Activated T-helper 1 cell treated with Interleukin-2 at 50 U/mL for 16 hours (primary cell): ENCODE data around the gene PKDREJ.

ENCODE experiments used
- DNase-seq: peaks from one replicate; pipeline ENCODE4 v3.0.0-alpha.2; 2020; ENCODE audit warnings: low read depth

PKDREJ gene

GRCh38 chr22:46290121-46290842 lies 27.1 kb upstream of the PKDREJ start:
- DNase-seq = no peak

GRCh38 chr22:46289244-46289891 lies 26.2 kb upstream of the PKDREJ start:
- no peak for DNase-seq

- DNase-seq = no peak
Observed at GRCh38 chr22:46288846-46289243, 25.7 kb upstream of the PKDREJ start.

- no peak for DNase-seq
Observed at GRCh38 chr22:46287873-46288751, 25.0 kb upstream of the PKDREJ start.

- DNase-seq = no peak
Observed at GRCh38 chr22:46286941-46287872, 24.1 kb upstream of the PKDREJ start.

- DNase-seq = no peak
Observed at GRCh38 chr22:46286006-46286405, 22.9 kb upstream of the PKDREJ start.

DNA sequence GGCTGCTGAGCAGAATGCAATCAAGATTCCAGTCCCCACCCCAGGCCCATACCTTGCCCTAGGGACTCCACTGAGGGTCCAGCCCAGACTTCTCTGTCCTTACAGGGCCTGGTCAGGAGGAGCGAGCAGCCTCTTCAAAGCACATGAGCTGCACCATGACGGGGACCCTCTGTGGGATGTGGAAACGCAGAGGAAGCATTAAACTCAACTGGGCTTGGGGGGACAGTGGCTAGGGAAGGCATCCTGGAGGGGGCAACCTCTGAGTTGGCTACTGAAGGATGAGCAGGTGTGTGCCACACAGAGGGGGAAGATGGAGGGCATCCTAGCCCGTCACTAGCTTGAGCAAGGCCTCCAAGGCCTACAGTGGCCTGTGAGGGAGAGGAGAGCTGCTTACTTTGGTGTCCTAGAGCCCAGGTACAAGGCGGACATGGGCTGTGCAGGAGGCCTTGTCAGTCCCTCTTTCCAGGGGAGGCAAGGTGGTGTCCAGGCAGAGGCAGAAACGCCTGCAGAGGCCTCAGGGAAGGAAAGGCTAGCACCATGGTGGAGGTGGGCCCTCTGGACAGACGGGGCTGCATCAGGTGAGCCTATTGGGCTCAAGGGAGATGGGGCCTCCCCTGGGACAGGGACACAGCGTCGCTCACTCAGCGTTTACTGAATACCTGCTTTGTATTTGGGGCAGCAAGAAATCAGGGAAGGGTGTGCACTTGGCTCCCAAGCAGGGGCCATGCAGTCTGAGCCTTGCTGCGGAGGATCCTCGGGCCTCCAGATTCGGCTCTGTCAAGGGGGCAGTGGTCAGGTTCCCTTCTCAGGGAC lies 18.9 kb upstream of the PKDREJ start:
- no peak for DNase-seq

DNA sequence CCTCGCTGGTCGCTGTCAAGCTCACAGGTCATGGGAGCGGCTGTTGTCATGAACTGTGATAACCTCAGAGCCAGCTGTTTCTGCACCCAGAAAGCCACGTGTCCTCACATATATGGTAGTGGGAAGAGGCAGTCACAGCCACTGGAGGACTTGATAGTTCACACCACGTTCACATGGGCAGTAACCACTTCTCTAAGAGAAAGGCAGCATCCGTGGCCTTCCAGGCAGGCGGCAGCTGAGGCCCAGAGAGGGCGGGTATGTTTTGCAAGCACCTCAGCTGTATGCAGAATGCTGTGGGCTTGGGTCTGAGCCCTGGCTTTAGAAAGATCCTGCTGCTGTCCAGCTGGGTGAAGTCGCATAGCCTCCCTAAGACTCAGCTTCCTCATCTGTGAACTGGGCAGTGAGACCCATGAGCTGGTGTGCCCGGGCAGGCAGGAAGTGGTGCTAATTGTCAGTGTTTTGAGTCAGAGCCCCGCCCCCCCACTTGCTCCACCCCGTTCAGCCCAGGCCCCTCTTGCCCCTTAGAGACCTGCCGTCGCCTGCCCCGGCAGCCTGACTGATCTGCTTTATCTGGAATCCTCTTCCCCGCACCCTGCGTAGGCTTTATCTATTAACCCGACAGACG lies 18.0 kb upstream of the PKDREJ start:
- DNase-seq = no peak

DNA sequence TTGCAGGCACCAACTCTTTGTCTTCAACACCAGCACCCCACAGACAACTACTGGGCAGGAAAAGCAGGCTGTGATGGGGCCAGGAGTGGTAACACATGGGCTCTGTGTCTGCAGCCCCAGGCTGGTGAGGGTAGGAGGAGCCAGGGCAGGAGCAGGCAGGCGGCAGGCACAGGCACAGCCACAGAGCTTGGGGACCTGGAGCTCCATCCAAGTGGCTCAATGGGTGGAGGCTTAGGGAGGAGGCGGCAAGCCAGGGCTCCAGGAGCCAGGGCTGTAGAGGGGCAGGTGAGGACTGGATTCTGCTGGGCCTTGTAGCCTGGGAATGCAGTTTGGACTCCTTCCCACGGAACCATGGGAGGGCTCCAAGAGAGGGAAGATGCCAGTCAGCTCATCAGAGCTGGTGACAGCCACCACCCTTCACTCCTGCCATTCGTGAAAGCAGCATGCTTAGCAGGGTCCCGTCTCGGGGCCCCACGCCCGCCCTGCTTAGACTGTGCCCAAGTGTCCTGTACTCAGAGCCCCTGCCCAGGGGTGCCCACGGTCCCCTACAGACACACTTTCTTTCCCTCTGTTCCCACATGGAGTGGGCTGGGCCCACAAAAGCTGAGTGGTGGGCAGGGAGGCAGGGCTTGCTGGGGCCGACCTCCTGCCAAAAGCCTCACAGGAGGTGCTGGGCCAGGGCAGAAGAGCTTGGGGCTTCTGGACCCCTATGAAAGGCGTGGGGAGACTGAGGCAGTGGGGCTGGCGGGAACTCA lies 17.1 kb upstream of the PKDREJ start:
- no peak for DNase-seq

DNA sequence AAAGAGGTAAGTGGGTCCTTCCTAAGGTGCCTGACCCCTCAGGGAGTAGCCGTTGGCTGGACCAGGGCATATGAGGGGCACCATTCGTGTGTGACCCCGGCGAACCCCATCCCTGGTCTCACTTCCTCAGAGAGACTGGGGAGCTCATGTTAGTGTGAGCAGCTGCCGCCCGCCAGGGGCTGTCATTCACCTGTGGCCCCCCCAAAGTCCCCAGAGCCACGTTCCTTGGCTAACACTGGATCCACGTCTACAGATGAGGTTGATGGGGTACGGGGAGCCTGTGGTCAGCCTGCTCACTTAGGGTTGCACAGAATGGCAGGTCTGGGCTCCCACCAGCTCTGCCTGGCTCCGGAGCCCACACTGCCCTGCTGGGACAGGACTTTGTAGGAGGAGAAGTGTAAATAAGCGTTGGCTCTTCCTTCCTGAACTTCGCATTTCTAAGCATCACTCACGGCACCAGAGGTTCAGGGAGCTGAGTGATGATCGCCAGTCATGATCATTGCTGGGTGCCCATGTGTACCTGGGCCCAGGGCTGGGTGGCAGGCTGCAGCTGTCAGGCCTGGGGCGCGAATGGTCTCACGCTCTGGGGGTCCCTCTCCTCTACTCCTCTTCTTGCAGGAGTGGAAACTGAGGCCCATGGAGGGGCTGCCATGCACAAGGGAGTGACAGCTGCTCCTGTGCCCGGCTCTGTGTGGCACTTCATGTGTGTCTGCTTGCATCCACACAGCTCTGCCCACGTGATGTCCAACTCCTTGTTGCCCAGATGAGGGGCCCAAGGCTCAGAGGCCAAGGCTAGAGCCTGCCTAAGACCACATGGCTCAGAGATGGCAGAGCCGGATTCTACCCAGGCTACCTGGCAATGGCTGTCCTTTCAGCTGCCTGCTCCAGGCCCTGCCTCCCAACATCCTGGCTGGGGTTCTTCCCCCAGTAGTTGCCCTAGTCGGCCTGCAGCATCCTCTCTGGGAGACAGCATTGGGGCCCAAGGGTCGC lies 15.8 kb upstream of the PKDREJ start:
- DNase-seq = no peak

DNA sequence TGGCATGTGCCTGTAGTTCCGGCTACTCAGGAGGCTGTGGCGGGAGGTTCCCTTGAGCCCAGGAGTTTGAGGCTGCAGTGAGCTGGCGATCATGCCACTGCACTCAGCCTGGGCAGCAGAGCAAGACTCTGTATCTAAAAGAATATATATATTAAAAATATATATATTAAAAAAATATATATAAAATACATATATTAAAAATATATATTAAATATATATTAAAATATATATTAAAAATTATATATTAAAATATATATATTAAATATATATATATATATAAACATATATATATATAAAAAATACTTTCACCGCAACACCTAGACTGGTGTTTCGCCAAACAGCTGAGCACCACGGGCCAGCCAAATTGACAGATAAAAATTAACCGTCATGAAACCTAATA lies 13.4 kb upstream of the PKDREJ start:
- DNase-seq = no peak

DNA sequence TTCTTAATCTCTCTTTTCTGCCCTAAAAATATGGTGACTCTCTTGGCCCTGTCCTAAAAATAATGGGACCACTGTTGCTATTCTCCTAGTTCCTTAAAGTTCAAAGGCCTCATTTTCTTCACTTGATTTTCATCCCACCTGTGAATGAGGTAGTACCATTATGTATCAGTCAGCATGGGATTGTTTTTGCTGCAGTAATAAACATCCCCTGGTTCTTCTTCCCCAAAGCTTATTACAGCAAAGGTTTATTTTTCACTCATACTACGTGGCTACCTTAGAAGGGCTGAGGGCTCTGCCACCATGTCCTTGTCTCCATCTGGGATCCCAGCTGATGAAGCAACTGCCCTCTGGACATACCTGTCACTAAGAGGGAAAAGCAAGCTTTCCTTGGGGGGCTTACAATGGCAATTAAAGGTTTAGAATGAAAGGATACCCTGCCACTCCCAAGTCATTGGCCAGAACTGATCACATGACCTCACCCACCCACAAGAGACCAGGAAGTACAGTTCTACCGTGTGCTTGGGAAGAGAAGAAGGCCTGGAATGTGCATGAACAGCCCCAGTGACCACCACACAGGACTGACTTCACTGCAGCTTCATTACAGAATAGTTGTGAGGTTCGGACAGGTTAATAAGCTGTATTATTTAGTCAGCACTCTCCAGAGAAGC lies 12.4 kb upstream of the PKDREJ start:
- DNase-seq = no peak

- no peak for DNase-seq
Observed at GRCh38 chr22:46274381-46274780, 11.2 kb upstream of the PKDREJ start.

DNA sequence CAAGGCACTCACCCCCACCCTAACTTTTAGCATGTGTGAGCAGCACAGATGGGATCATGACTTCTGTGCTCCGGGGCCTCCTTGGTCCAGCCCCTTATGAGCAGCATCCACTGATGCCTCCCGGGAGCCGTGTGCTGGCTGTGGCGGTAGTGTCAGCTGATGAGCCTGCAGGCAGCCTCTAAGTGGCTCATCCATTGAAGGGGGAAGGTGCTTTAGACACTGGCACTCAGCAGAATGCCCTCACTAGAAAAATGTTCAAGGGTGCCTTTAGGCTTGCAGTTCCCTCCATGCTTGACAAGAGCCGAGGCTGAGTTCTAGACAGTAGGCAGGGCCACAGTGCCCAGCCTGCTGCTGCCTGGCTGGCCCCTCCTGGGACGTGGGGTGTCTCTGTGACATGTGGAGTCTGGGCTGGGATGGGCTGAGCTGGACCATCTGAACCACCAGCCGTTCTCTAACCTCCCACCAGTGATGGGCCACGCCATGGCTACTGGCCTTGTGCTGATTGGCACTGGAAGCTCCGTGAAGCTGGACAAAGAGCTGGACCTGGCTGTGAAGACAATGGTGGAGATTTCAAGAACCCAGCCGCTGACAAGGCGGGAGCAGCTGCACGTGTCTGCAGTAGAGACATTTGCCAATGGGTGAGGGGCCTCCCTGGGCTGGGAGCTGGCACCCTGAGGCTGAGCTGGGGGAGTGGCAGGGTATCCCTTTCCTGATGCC lies 10.4 kb upstream of the PKDREJ start:
- DNase-seq = no peak

DNA sequence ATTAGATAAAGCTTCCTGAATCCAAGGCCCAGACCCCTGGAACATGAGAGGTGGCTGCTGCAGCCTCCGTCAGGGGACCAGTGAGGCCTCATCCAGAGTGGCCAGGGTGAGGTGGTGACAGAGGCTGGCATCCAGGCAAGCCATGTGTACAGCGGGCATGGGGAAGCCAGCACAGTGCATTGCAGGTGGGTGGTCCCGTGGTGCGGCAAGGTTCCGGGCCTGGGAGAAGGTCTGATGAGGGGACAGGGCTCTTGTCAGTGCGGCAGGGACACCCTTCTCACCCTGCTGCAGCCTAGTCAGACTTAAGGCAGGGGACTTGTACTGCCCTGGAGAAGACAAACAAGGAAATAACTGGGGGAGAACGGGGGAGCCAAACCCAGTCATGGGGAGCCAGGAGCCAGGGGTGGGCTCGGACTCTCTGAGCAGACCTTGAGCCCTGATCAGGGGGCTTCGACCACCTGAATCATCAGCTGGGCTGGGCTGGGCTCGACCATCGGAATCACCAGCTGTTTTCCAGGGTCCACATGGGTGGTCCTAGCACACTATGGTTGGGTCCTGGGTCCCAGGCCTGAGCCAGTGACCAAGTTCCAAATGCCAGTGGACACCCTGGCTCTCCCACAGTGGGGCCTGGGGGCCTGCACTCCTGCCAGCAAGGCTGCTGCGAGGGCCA lies 9.8 kb upstream of the PKDREJ start:
- no peak for DNase-seq

- DNase-seq = no peak
Observed at GRCh38 chr22:46272196-46272595, 9.1 kb upstream of the PKDREJ start.

GRCh38 chr22:46269564-46269963 lies 6.4 kb upstream of the PKDREJ start:
- DNase-seq = no peak
